ENCODE results near the gene CGB2.

GRCh38 chr19:49009828-49010227 lies 21.9 kb upstream of the CGB2 start:
- no peak for TF ChIP-seq CTCF (conservative IDR thresholded peaks at IDR 0.05 in 1 of 2, IDR thresholded peaks at IDR 0.05 in 1 of 2; ENCODE audit: extremely low read depth in 1 of 2, insufficient read depth in 1 of 2, low read depth in 1 of 2, low read length in 2 of 2)
- TF ChIP-seq EZH2 (IDR thresholded peaks at IDR 0.05; ENCODE audit: borderline replicate concordance, low read length), result no peak
